Neuronal stem cell (in vitro differentiated cells): ENCODE data around the gene SORL1.

Source experiments
- DNase-seq: peaks from one replicate; pipeline ENCODE4 v3.0.0-alpha.2; 2013; ENCODE audit warnings: low spot score
- H2AFZ ChIP-seq: one replicate; pipeline ENCODE4 v1.6.1; 2013; ENCODE audit warnings: mild to moderate bottlenecking, low read length, inconsistent platforms
- H2AK5ac ChIP-seq: 2 replicates; pipeline ENCODE4 v1.6.1; 2013; ENCODE audit warnings: low read depth, mild to moderate bottlenecking, inconsistent platforms, low read length, moderate library complexity, mixed read lengths
- H2BK120ac ChIP-seq: 2 replicates; pipeline ENCODE4 v1.6.1; 2013; ENCODE audit warnings: low read depth, mild to moderate bottlenecking, inconsistent platforms, low read length, moderate library complexity, mixed read lengths
- H2BK12ac ChIP-seq: one replicate; pipeline ENCODE4 v1.6.1; 2013; ENCODE audit warnings: low read length, inconsistent platforms
- H2BK15ac ChIP-seq: 2 replicates; pipeline ENCODE4 v1.6.1; 2013; ENCODE audit warnings: mild to moderate bottlenecking, low read length, inconsistent platforms, mixed read lengths
- H2BK5ac ChIP-seq: one replicate; pipeline ENCODE4 v1.6.1; 2013; ENCODE audit warnings: inconsistent platforms, mild to moderate bottlenecking, low read length, moderate library complexity
- H3K14ac ChIP-seq: one replicate; pipeline ENCODE4 v1.6.1; 2013; ENCODE audit warnings: low read length, inconsistent platforms
- H3K18ac ChIP-seq: 2 replicates; pipeline ENCODE4 v1.6.1; 2013; ENCODE audit warnings: low read length, inconsistent platforms
- H3K23ac ChIP-seq: 2 replicates; pipeline ENCODE4 v1.6.1; 2013; ENCODE audit warnings: low read depth, mild to moderate bottlenecking, mixed read lengths, low read length, inconsistent platforms; ENCODE audit not compliant: poor library complexity
- H3K27ac ChIP-seq: replicated peaks from 3 replicates; pipeline ENCODE4 v1.5.1; 2013; ENCODE audit warnings: low read length, inconsistent platforms
- H3K27me3 ChIP-seq, 3 experiments: 2 replicates each; pipeline ENCODE4 v1.6.1; 2013; ENCODE audit warnings: low read length in 3 of 3, mild to moderate bottlenecking in 2 of 3, inconsistent platforms in 1 of 3, low read depth in 1 of 3, mixed read lengths in 1 of 3, moderate library complexity in 1 of 3; ENCODE audit not compliant: control insufficient read depth in 3 of 3, insufficient read depth in 3 of 3
- H3K36me3 ChIP-seq, 2 donors: replicated peaks in 1 of 2; 2 replicates each; pipeline ENCODE4 v1.6.1; 2013; ENCODE audit warnings: low read length in 2 of 2; ENCODE audit not compliant: control insufficient read depth in 2 of 2, insufficient read depth in 2 of 2
- H3K4ac ChIP-seq: 2 replicates; pipeline ENCODE4 v1.6.1; 2013; ENCODE audit warnings: inconsistent platforms, mild to moderate bottlenecking, low read length, moderate library complexity
- H3K4me1 ChIP-seq, 2 donors: 1 replicate in 1 of 2; 2 replicates in 1 of 2; pipeline ENCODE4 v1.6.1; 2013; ENCODE audit warnings: low read length in 2 of 2, low read depth in 1 of 2; ENCODE audit not compliant: control insufficient read depth in 2 of 2, insufficient read depth in 1 of 2
- H3K4me2 ChIP-seq: one replicate; pipeline ENCODE4 v1.6.1; 2013; ENCODE audit warnings: mild to moderate bottlenecking, low read length, inconsistent platforms; ENCODE audit not compliant: insufficient read depth, poor library complexity, severe bottlenecking
- H3K4me3 ChIP-seq, 2 donors: 2 replicates each; pipeline ENCODE4 v1.5.1; 2013; ENCODE audit warnings: low read length in 2 of 2, mild to moderate bottlenecking in 2 of 2, inconsistent platforms in 1 of 2, moderate library complexity in 1 of 2
- H3K79me1 ChIP-seq: one replicate; pipeline ENCODE4 v1.6.1; 2013; ENCODE audit warnings: low read depth, mild to moderate bottlenecking, inconsistent platforms, low read length, moderate library complexity
- H3K9ac ChIP-seq: one replicate; pipeline ENCODE4 v1.6.1; 2013; ENCODE audit warnings: mild to moderate bottlenecking, low read depth, low read length, inconsistent platforms; ENCODE audit not compliant: poor library complexity
- H3K9me3 ChIP-seq, 2 donors: replicated peaks in 1 of 2; 2 replicates each; pipeline versions ENCODE3 to v1.6.1; 2013; ENCODE audit warnings: low read length in 2 of 2, mild to moderate bottlenecking in 2 of 2, inconsistent platforms in 1 of 2, low read depth in 1 of 2, mixed read lengths in 1 of 2, moderate library complexity in 1 of 2; ENCODE audit not compliant: control insufficient read depth in 2 of 2, insufficient read depth in 1 of 2
- H4K8ac ChIP-seq: one replicate; pipeline ENCODE4 v1.6.1; 2013; ENCODE audit warnings: low read depth, mild to moderate bottlenecking, inconsistent platforms, low read length, moderate library complexity
- H4K91ac ChIP-seq: one replicate; pipeline ENCODE4 v1.6.1; 2013; ENCODE audit warnings: low read length, low read depth, mild to moderate bottlenecking, inconsistent platforms; ENCODE audit not compliant: poor library complexity
- WGBS, 2 donors: extraction: QIAGEN DNeasy Blood & Tissue Kit; methylation state at CpG; one replicate each; pipeline ENCODE4 v1.1.7; 2013; ENCODE audit warnings: missing lambda C conversion rate in 2 of 2, mixed read lengths in 1 of 2; ENCODE audit not compliant: insufficient read length in 2 of 2, insufficient replicate concordance in 1 of 2; ENCODE audit errors: extremely low coverage in 2 of 2; 5-methylcytosine and 5-hydroxymethylcytosine counted together

Gene SORL1

GRCh38 chr11:121437018-121437685, 15.0 kb upstream of the SORL1 start:
- no peak overlapping the region for H3K4ac ChIP-seq
- no peak overlapping the region for H2BK15ac ChIP-seq
- peaks cover 0 to 6% of the 10 kb centered on the region in 2 donors for H3K4me1 ChIP-seq
- no peak overlapping the region for H2AK5ac ChIP-seq
- H3K79me1 ChIP-seq = no peaks in the 10 kb centered on the region
- no peak overlapping the region for H3K4me3 ChIP-seq
- no peak overlapping the region for H3K18ac ChIP-seq
- H3K9me3 ChIP-seq = no peaks in the 10 kb centered on the region
- DNase-seq = no peak
- no peak overlapping the region for H4K91ac ChIP-seq
- no peak overlapping the region for H3K9ac ChIP-seq
- no peak overlapping the region for H3K27ac ChIP-seq
- H4K8ac ChIP-seq = no peak overlapping the region
- H3K14ac ChIP-seq = no peak overlapping the region
- no peak overlapping the region for H2BK5ac ChIP-seq
- H2AFZ ChIP-seq = no peak overlapping the region
- no peaks in the 10 kb centered on the region for H3K36me3 ChIP-seq
- H3K4me2 ChIP-seq = no peak overlapping the region
- peaks cover 0 to 8% (median 3%) of the 10 kb centered on the region in 3 experiments for H3K27me3 ChIP-seq
- H2BK12ac ChIP-seq = no peak overlapping the region
- H3K23ac ChIP-seq = no peak overlapping the region
- H2BK120ac ChIP-seq = no peak overlapping the region

DNA sequence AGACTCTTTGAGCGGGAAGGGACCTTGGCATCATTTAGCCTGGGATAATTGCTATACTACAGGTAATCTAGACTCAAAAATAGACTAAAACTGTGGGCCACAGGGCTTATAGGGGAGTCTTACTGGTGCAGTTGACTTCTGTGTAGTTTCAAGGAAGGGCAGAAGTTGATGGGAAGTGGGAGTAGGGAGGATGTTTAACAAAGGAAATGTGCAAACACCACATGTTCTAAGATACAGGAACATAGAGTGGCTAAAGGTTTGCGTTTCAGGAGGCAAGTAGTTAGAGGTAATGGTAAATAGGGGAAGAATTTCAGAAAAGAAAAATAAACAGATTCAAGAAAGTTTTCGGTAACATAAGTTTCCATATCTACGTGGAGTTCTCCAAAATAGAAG, 14.4 kb upstream of the SORL1 start:
- Histone ChIP-seq H3K27me3 (peaks cover 0 to 8% (median 3%) of the 10 kb centered on the region in 3 experiments), H3K36me3 (no peaks in the 10 kb centered on the region), H3K4me1 (peaks cover 0 to 6% of the 10 kb centered on the region in 2 donors), H2BK15ac (no peak overlapping the region), H3K9me3 (no peaks in the 10 kb centered on the region), H2BK12ac (no peak overlapping the region), H2BK5ac (no peak overlapping the region), H3K4me3 (no peak overlapping the region), H3K4ac (no peak overlapping the region), H2AK5ac (no peak overlapping the region), H3K18ac (no peak overlapping the region), H4K91ac (no peak overlapping the region), H2BK120ac (no peak overlapping the region), H3K9ac (no peak overlapping the region), H2AFZ (no peak overlapping the region), H3K79me1 (no peaks in the 10 kb centered on the region), H3K23ac (no peak overlapping the region), H4K8ac (no peak overlapping the region), H3K4me2 (no peak overlapping the region), H3K14ac (no peak overlapping the region), H3K27ac (no peak overlapping the region)
- WGBS, 2 donors = no CpG with 5 or more reads among the region's 4 CpGs
- DNase-seq = no peak

DNA sequence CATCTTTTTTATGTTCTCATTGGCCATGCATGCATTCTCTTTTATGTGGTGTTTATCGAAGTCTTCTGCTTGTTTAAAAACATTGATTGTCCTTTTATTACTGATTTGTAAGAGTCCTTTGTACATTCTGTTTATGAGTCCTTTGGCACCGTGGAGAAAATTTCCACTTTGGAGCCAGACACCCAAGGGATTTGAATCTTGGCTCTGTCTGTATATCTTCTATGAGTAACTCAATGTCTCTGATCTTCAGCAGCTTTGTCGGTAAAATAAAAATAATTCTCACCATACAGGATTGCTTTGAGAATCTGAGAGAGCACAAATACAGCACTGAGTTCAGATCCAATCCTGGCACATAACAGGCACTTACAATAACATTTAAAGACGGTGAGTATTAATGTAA, 12.8 kb upstream of the SORL1 start:
- Histone ChIP-seq H4K8ac (no peak overlapping the region), H3K4ac (no peak overlapping the region), H3K4me3 (no peak overlapping the region), H3K36me3 (no peaks in the 10 kb centered on the region), H4K91ac (no peak overlapping the region), H3K27me3 (peaks cover 0 to 8% (median 3%) of the 10 kb centered on the region in 3 experiments), H3K18ac (no peak overlapping the region), H3K79me1 (no peaks in the 10 kb centered on the region), H3K14ac (no peak overlapping the region), H3K9me3 (no peaks in the 10 kb centered on the region), H3K4me2 (no peak overlapping the region), H2BK5ac (no peak overlapping the region), H2BK120ac (no peak overlapping the region), H3K4me1 (peaks cover 0 to 8% of the 10 kb centered on the region in 2 donors), H2AK5ac (no peak overlapping the region), H3K23ac (no peak overlapping the region), H2BK15ac (no peak overlapping the region), H2AFZ (no peak overlapping the region), H2BK12ac (no peak overlapping the region), H3K9ac (no peak overlapping the region), H3K27ac (no peak overlapping the region)
- no CpG with 5 or more reads among the region's 4 CpGs for WGBS, 2 donors
- DNase-seq = no peak

DNA sequence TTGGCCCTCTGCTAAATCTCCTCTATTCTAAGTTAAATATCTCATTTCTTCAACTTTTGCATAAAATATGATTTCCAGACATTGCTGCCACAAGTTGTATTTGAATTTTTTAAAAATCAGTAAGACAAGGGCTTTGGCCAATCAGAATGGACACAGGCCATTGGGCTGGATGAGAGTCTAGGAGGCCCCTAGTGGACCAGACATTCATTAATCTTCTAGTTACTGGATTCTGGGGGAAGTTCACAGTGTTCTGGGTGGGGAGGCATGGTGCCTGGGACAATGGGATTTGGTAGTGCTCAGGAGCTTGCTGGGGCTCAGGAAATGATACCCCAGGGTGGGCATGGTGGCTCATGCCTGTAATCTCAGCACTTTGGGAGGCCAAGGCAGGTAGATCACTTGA, 12.4 kb upstream of the SORL1 start:
- Histone ChIP-seq H2BK5ac (no peak overlapping the region), H3K4me2 (no peak overlapping the region), H3K4me3 (no peak overlapping the region), H3K4me1 (peaks cover 0 to 8% of the 10 kb centered on the region in 2 donors), H2BK15ac (no peak overlapping the region), H3K27ac (no peak overlapping the region), H2BK120ac (no peak overlapping the region), H4K91ac (no peak overlapping the region), H3K18ac (no peak overlapping the region), H4K8ac (no peak overlapping the region), H3K14ac (no peak overlapping the region), H3K4ac (no peak overlapping the region), H3K23ac (no peak overlapping the region), H3K9ac (no peak overlapping the region), H3K36me3 (no peaks in the 10 kb centered on the region), H2AK5ac (no peak overlapping the region), H2BK12ac (no peak overlapping the region), H2AFZ (no peak overlapping the region), H3K27me3 (peaks cover 0 to 8% (median under 1%) of the 10 kb centered on the region in 3 experiments), H3K79me1 (no peaks in the 10 kb centered on the region), H3K9me3 (no peaks in the 10 kb centered on the region)
- DNase-seq = no peak
